Ectodermal cell (in vitro differentiated cells): ENCODE measurements around the gene DCAF8L1.
"Not testable (repeated sequence)": the region's sequence is repeated elsewhere in the genome, so short reads cannot be mapped to it uniquely, and the experiment has no call there.

ENCODE experiments used
- H3K27ac ChIP-seq: 2 replicates; pipeline ENCODE4 v1.7.0; 2013; ENCODE audit warnings: mild to moderate bottlenecking, low read depth, low read length; ENCODE audit not compliant: insufficient read depth, poor library complexity, severe bottlenecking
- H3K27me3 ChIP-seq: 2 replicates; pipeline ENCODE4 v1.7.0; 2013; ENCODE audit warnings: mild to moderate bottlenecking, low read length; ENCODE audit not compliant: insufficient read depth, control insufficient read depth, poor library complexity, severe bottlenecking
- H3K36me3 ChIP-seq: one replicate; pipeline ENCODE4 v1.7.0; 2013; ENCODE audit warnings: low read length; ENCODE audit not compliant: control insufficient read depth, insufficient read depth
- H3K4me1 ChIP-seq: one replicate; pipeline ENCODE4 v1.7.0; 2013; ENCODE audit warnings: low read length; ENCODE audit not compliant: control insufficient read depth, insufficient read depth
- H3K4me3 ChIP-seq: 2 replicates; pipeline ENCODE4 v1.7.0; 2013; ENCODE audit warnings: low read depth, low read length, control low read depth; ENCODE audit not compliant: insufficient read depth
- H3K9me3 ChIP-seq: 2 replicates; pipeline ENCODE4 v1.7.0; 2013; ENCODE audit warnings: mild to moderate bottlenecking, low read length, moderate library complexity; ENCODE audit not compliant: control insufficient read depth
- WGBS, 2 experiments: methylation state at CpG; one replicate each; pipeline ENCODE4 v1.1.7; 2013; ENCODE audit warnings: missing lambda C conversion rate in 2 of 2; 5-methylcytosine and 5-hydroxymethylcytosine counted together

Gene DCAF8L1

GRCh38 chrX:27976934-27977333 is 4.3 kb downstream of the DCAF8L1 start:
- not testable (repeated sequence) for H3K9me3 ChIP-seq, H3K27ac ChIP-seq, H3K4me3 ChIP-seq, H3K27me3 ChIP-seq, H3K36me3 ChIP-seq, H3K4me1 ChIP-seq
- 95 to 100% methylated on average over 3 to 4 of the region's 4 CpGs for whole genome bisulfite sequencing, 2 experiments

- H3K4me1 ChIP-seq = no peaks in the 10 kb centered on the region
- 88 to 91% methylated on average over 4 of the region's 4 CpGs for WGBS, 2 experiments
- no peak overlapping the region for H3K27ac ChIP-seq
- H3K27me3 ChIP-seq = no peaks in the 10 kb centered on the region
- H3K9me3 ChIP-seq = no peaks in the 10 kb centered on the region
- no peaks in the 10 kb centered on the region for H3K36me3 ChIP-seq
- H3K4me3 ChIP-seq = no peak overlapping the region
Measured at GRCh38 chrX:27976284-27976683, 5.0 kb downstream of the DCAF8L1 start.

GRCh38 chrX:27968878-27969277 is 12.4 kb downstream of the DCAF8L1 start:
- WGBS, 2 experiments = 80 to 82% methylated on average over 1 of the region's 2 CpGs

DNA sequence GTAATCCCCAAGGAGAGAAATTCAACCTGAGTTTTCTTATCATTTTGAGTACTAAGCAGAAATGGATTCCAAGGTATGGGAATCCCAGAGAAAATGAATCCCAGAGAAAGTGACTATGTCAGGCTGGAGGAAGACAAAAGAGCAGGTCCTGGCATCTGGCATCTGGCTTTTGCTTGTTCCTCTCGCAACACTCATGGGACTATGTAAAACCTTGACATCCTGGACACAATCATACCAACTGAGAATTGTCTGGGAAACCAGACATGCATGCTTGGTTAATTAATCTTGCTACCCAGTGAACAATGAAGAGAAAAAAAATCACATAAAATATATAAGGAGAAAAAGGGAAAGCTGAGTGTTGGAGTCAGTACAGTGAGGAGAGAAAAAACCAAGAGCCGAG is 12.9 kb downstream of the DCAF8L1 start:
- H3K4me1 ChIP-seq = no peaks in the 10 kb centered on the region
- WGBS, 2 experiments = 98 to 100% methylated on average over 2 of the region's 2 CpGs
- no peak overlapping the region for H3K27ac ChIP-seq
- H3K36me3 ChIP-seq = no peaks in the 10 kb centered on the region
- H3K4me3 ChIP-seq = no peak overlapping the region
- H3K27me3 ChIP-seq = no peaks in the 10 kb centered on the region
- no peaks in the 10 kb centered on the region for H3K9me3 ChIP-seq

More at GRCh38 chrX:27968878-27969277, 12.4 kb downstream of the DCAF8L1 start:
- no peaks in the 10 kb centered on the region for H3K4me1 ChIP-seq
- no peaks in the 10 kb centered on the region for H3K27me3 ChIP-seq
- no peak overlapping the region for H3K27ac ChIP-seq
- H3K9me3 ChIP-seq = no peaks in the 10 kb centered on the region
- no peak overlapping the region for H3K4me3 ChIP-seq
- H3K36me3 ChIP-seq = no peaks in the 10 kb centered on the region

GRCh38 chrX:27966955-27967354 is 14.3 kb downstream of the DCAF8L1 start:
- Histone ChIP-seq H3K27ac (no peak overlapping the region), H3K9me3 (no peaks in the 10 kb centered on the region), H3K36me3 (no peaks in the 10 kb centered on the region), H3K4me1 (no peaks in the 10 kb centered on the region), H3K4me3 (no peak overlapping the region), H3K27me3 (no peaks in the 10 kb centered on the region)
- 92% methylated on average over 1 of the region's 1 CpG; no CpG with 5 or more reads in 1 of the 2 experiments for WGBS, 2 experiments

DNA sequence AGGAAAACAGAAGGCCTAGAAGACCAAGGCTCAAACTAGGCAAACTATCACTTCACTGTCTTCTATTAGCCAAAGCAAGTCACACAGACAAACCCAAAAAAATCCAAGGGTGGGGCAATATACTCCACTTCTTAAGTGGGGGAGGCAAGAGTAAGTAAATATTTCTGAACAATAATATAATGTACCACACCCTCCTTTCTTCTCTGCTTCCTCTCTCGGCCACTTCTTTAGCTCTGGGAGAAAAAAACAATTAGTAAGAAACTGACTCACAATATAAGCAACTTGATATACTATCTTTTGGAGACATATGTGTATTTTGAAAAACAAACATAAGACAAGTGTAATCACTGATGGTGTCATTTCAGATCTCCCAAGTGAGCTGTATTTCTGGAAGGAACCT is 14.8 kb downstream of the DCAF8L1 start:
- WGBS, 2 experiments = no CpG with 5 or more reads among the region's 1 CpG
- no peaks in the 10 kb centered on the region for H3K4me1 ChIP-seq

DNA sequence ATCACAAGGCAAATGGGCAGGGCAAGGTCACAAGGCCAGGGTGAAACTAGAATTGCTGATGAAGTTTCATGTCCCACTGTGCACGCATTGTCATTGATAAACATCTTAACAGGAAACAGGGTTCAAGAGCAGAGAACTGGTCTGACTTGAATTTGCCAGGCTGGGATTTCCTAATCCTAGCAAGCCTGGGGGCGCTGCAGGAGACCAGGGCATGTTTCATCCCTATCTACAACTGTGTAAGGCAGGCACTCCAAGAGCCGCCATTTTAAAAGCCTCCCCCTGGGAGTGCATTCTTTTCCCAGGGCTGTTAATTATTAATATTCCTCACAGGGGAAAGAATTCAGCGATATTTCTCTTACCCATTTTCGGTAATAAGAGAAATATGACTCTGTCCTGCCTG is 15.9 kb downstream of the DCAF8L1 start:
- not testable (repeated sequence) for H3K4me1 ChIP-seq, H3K9me3 ChIP-seq, H3K27me3 ChIP-seq, H3K4me3 ChIP-seq, H3K36me3 ChIP-seq, H3K27ac ChIP-seq
- WGBS, 2 experiments = 93 to 95% methylated on average over 5 of the region's 5 CpGs

More for the DNA sequence above, 14.8 kb downstream of the DCAF8L1 start:
- no peaks in the 10 kb centered on the region for H3K9me3 ChIP-seq
- no peak overlapping the region for H3K4me3 ChIP-seq
- no peak overlapping the region for H3K27ac ChIP-seq
- H3K36me3 ChIP-seq = no peaks in the 10 kb centered on the region
- H3K27me3 ChIP-seq = no peaks in the 10 kb centered on the region

DNA sequence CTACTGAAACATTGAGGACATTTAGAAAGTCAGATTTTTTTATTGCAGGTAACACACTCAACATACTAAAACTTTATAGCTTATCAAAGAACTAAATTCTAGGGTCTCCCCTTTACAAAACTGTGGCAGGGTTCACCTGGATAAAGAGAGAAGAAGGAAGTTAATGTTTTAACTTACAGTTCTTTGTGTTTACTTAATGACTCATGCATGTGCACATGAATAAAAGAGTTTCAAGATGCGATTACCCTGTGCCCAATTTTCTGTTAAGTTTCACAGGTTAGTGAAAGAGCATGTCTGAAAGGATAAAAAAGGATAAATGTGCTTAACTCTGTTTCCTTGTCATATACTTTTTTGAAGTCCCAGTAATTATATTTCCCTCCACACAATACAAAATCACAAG is 16.8 kb downstream of the DCAF8L1 start:
- Histone ChIP-seq H3K27ac (no peak overlapping the region), H3K4me3 (no peak overlapping the region), H3K36me3 (no peaks in the 10 kb centered on the region), H3K27me3 (no peaks in the 10 kb centered on the region), H3K4me1 (no peaks in the 10 kb centered on the region), H3K9me3 (no peaks in the 10 kb centered on the region)
- 86 to 93% methylated on average over 1 of the region's 1 CpG for WGBS, 2 experiments

DNA sequence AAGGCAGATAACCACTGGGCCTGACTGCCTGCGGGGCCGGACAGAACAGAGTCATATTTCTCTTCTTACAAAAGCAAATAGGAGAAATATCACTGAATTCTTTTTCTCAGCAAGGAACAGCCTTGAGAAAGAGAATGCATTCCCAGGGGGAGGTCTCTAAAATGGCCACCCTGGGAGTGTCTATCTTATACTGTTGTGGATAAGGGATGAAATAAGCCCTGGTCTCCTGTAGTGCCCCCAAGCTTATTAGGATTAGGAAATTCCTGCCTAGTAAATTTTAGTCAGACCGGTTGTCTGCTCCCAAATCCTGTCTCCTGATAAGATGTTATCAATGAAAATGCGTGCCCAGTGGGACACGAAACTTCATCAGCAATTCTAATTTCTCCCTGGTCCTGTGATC is 20.8 kb downstream of the DCAF8L1 start:
- not testable (repeated sequence) for H3K36me3 ChIP-seq, H3K9me3 ChIP-seq, H3K4me1 ChIP-seq, H3K27me3 ChIP-seq, H3K27ac ChIP-seq, H3K4me3 ChIP-seq
- 95 to 96% methylated on average over 3 to 5 of the region's 5 CpGs for WGBS, 2 experiments

DNA sequence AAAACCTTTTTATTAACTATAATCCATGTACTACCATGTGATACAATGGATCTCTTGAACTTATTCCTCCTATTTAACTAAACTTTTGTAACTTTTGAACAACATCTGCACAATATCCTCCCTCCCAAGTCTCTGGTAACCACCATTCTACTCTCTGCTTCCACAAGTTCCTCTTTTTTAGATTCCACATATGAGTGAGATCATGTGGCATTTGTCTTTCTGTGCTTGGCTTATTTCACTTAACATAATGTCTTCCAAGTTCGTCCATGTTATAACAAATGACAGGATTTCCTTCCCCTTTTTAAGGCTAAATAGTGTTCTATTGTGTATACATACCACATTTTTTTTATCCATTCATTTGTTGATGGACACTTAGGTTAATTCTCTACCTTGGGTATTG is 28.1 kb downstream of the DCAF8L1 start:
- H3K9me3 ChIP-seq = no peaks in the 10 kb centered on the region
- H3K36me3 ChIP-seq = no peaks in the 10 kb centered on the region
- H3K27me3 ChIP-seq = no peaks in the 10 kb centered on the region
- H3K4me3 ChIP-seq = no peak overlapping the region
- H3K27ac ChIP-seq = no peak overlapping the region
- no peaks in the 10 kb centered on the region for H3K4me1 ChIP-seq
- 80% methylated on average over 1 of the region's 1 CpG; no CpG with 5 or more reads in 1 of the 2 experiments for WGBS, 2 experiments

DNA sequence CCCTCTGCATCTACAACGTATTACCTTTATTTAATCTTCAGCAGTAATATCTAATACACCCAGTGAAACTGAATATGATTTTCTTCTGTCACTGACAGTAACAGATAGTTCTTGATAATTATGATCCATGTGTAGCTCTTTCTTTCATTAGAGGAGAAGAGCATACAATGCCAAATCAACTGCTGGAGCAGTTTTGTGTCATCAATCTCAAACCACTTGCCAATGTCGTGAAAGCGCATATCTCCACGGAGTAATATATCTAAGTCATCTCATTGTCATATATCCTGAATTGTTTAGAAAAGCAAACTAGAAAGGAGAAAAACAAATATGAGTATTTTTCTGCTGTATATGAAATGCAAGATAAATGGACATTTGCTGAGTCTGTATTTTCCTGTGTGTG is 47.9 kb downstream of the DCAF8L1 start:
- H3K36me3 ChIP-seq = no peaks in the 10 kb centered on the region
- no peaks in the 10 kb centered on the region for H3K27me3 ChIP-seq
- H3K27ac ChIP-seq = no peak overlapping the region
- H3K4me1 ChIP-seq = no peaks in the 10 kb centered on the region
- WGBS, 2 experiments = 88% methylated on average over 1 to 2 of the region's 4 CpGs
- H3K9me3 ChIP-seq = no peaks in the 10 kb centered on the region
- no peak overlapping the region for H3K4me3 ChIP-seq
